SK-N-SH treated with all-trans-retinoic acid at 6 μM for 48 hours (cell line): ENCODE data around the gene BPIFB2.

Experiments
- ATAC-seq: fragments of 200-7000 bp; cut with Tn5 transposase; 3 replicates; pipeline ENCODE4 v1.9.1; 2020; ENCODE audit warnings: mild to moderate bottlenecking, moderate library complexity
- ARNTL ChIP-seq: fragments of 450-650 bp; formaldehyde crosslinking; IDR thresholded peaks from 2 replicates; pipeline ENCODE4 v1.5.0; 2020; ENCODE audit warnings: low read depth, mild to moderate bottlenecking, moderate library complexity, borderline replicate concordance
- BACH2 ChIP-seq: fragments of 250-450 bp; sonication (Bioruptor Pico); IDR thresholded peaks from 2 replicates; pipeline ENCODE4 v1.9.0; 2021; ENCODE audit warnings: mild to moderate bottlenecking, borderline replicate concordance
- CSDC2 ChIP-seq: fragments of 250-450 bp; sonication (Bioruptor Pico); IDR thresholded peaks from 2 replicates; pipeline ENCODE4 v1.5.0; 2020; ENCODE audit warnings: mild to moderate bottlenecking, moderate library complexity
- ESRRG ChIP-seq: fragments of 250-450 bp; sonication (Bioruptor Pico); IDR thresholded peaks from 2 replicates; pipeline ENCODE4 v1.6.1; 2021; ENCODE audit warnings: mild to moderate bottlenecking
- GLIS3 ChIP-seq: fragments of 250-450 bp; sonication (Bioruptor Pico); IDR thresholded peaks from 2 replicates; pipeline ENCODE4 v1.5.0; 2020; ENCODE audit warnings: mild to moderate bottlenecking, moderate library complexity
- ISL1 ChIP-seq: fragments of 250-450 bp; sonication (Bioruptor Pico); IDR thresholded peaks from 2 replicates; pipeline ENCODE4 v2.1.2; 2022; ENCODE audit warnings: mild to moderate bottlenecking, moderate library complexity
- OSR1 ChIP-seq: fragments of 250-450 bp; sonication (Bioruptor Pico); IDR thresholded peaks from 2 replicates; pipeline ENCODE4 v1.8.0; 2022; ENCODE audit warnings: moderate library complexity, mild to moderate bottlenecking, inconsistent platforms
- PPARA ChIP-seq: fragments of 250-450 bp; sonication (Bioruptor Pico); IDR thresholded peaks from 2 replicates; pipeline ENCODE4 v1.5.0; 2020; ENCODE audit warnings: mild to moderate bottlenecking, borderline replicate concordance
- RARB ChIP-seq: fragments of 250-450 bp; sonication (Bioruptor Pico); IDR thresholded peaks from 2 replicates; pipeline ENCODE4 v1.8.0; 2021; ENCODE audit warnings: mild to moderate bottlenecking, moderate library complexity
- SNAI2 ChIP-seq: fragments of 250-450 bp; sonication (Bioruptor Pico); IDR thresholded peaks from 2 replicates; pipeline ENCODE4 v1.5.0; 2020; ENCODE audit warnings: mild to moderate bottlenecking, moderate library complexity
- TCF4 ChIP-seq: fragments of 250-450 bp; sonication (Bioruptor Pico); IDR thresholded peaks from 2 replicates; pipeline ENCODE4 v1.8.0; 2021; ENCODE audit warnings: mild to moderate bottlenecking, moderate library complexity, borderline replicate concordance
- TOX ChIP-seq: fragments of 250-450 bp; sonication (Bioruptor Pico); IDR thresholded peaks from 2 replicates; pipeline ENCODE4 v1.8.0; 2021; ENCODE audit warnings: mild to moderate bottlenecking, moderate library complexity, borderline replicate concordance
- ZC3H10 ChIP-seq: fragments of 250-450 bp; sonication (Bioruptor Pico); IDR thresholded peaks from 2 replicates; pipeline ENCODE4 v1.5.1; 2021; ENCODE audit warnings: mild to moderate bottlenecking, moderate library complexity
- ZFP3 ChIP-seq: fragments of 250-450 bp; sonication (Bioruptor Pico); IDR thresholded peaks from 2 replicates; pipeline ENCODE4 v1.5.0; 2020; ENCODE audit warnings: mild to moderate bottlenecking, moderate library complexity
- ZFP30 ChIP-seq: fragments of 450-650 bp; formaldehyde crosslinking; IDR thresholded peaks from 2 replicates; pipeline ENCODE4 v1.5.0; 2022; ENCODE audit warnings: mild to moderate bottlenecking, moderate library complexity
- ZNF565 ChIP-seq: fragments of 450-650 bp; formaldehyde crosslinking; conservative IDR thresholded peaks from 2 replicates; pipeline ENCODE4 v1.5.0; 2020; ENCODE audit warnings: low read depth, mild to moderate bottlenecking, moderate library complexity
- ZNF70 ChIP-seq: fragments of 450-650 bp; formaldehyde crosslinking; IDR thresholded peaks from 2 replicates; pipeline ENCODE4 v1.5.0; 2020; ENCODE audit warnings: mild to moderate bottlenecking, moderate library complexity
- ZNF8 ChIP-seq: fragments of 450-650 bp; formaldehyde crosslinking; IDR thresholded peaks from 2 replicates; pipeline ENCODE4 v1.5.0; 2020; ENCODE audit warnings: mild to moderate bottlenecking, moderate library complexity
- TF ChIP-seq, protein P1 (sequence below): fragments of 250-450 bp; sonication (Bioruptor Pico); IDR thresholded peaks from 2 replicates; pipeline ENCODE4 v1.8.0; 2020; ENCODE audit warnings: mild to moderate bottlenecking, moderate library complexity, borderline replicate concordance
- TF ChIP-seq, protein P2 (sequence below): fragments of 250-450 bp; sonication (Bioruptor Pico); IDR thresholded peaks from 2 replicates; pipeline ENCODE4 v1.5.1; 2021; ENCODE audit warnings: mild to moderate bottlenecking, moderate library complexity
- TF ChIP-seq, protein P3 (sequence below): fragments of 250-450 bp; sonication (Bioruptor Pico); IDR thresholded peaks from 2 replicates; pipeline ENCODE4 v1.5.1; 2020; ENCODE audit warnings: low read depth, mild to moderate bottlenecking, moderate library complexity
- TF ChIP-seq, protein P4 (sequence below): fragments of 250-450 bp; sonication (Bioruptor Pico); IDR thresholded peaks from 2 replicates; pipeline ENCODE4 v1.5.0; 2020; ENCODE audit warnings: mild to moderate bottlenecking, moderate library complexity
- TF ChIP-seq, protein P5 (sequence below): fragments of 250-450 bp; sonication (Bioruptor Pico); IDR thresholded peaks from 2 replicates; pipeline ENCODE4 v1.8.0; 2021; ENCODE audit warnings: low read depth, mild to moderate bottlenecking, moderate library complexity, borderline replicate concordance

BPIFB2 gene

DNA sequence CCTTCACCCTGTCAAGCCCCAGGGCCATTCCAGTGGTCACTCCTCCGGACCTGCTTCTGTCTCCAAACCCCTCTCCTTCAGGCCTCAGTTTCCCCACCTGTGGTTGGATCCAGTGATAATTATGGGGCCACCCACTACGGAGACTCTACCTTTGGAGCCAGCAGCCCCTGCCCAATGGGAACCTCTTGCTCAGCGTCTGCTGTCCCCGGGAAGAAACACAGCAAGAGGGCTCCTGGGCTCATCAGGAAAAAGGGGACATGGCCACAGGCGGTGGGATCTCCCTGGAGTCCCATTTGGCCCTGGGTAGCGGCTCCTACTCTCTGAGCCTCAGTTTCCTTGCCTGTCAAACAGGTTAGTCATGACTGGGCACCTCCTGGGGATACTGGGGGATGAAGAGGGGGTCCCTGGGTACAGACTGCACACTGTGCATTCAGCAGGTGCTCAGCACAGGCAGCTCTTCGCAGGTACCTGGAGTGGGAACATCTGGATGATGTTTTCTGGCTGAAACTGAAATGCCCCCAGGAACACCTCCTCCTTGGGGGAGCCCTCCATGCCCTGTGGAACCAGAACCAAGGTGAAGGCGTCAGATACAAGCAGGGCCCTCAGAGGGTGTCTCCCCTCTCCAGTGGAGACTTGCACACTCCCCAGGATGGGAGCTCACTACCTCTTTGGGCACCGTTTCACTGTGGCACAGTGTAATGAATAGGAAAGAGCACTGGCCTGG, 22.7 kb upstream of the BPIFB2 start:
- no peak for ATAC-seq
- TF ChIP-seq ARNTL (CRISPR knock-in tag) (no peak), OSR1 (CRISPR knock-in tag) (no peak), ISL1 (no peak), GLIS3 (CRISPR knock-in tag) (no peak), ZNF70 (CRISPR knock-in tag) (no peak), ZNF8 (no peak), TOX (CRISPR knock-in tag) (no peak), SNAI2 (no peak), ZFP3 (CRISPR knock-in tag) (no peak), ZNF565 (CRISPR knock-in tag) (no peak), RARB (no peak)

DNA sequence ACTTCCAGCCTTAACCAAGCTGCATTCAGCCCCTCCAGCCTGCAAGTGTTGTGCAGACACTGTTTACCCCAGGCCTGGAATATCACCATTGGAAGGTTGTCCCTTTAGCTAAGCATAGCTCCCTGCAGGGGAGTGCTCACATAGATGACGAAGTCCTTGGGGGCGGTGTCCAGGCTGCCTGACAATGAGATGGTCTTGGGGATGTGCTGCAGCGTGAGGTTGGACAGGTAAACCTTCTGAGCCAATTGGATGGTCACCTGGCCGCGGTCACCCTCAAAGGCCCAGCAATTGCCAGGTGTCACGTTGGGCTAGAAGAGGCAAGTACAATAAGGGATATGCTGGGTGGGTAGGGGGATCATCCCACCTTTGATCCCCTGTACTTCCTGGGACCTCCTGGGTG, 21.9 kb upstream of the BPIFB2 start:
- TF ChIP-seq, protein P1, sequence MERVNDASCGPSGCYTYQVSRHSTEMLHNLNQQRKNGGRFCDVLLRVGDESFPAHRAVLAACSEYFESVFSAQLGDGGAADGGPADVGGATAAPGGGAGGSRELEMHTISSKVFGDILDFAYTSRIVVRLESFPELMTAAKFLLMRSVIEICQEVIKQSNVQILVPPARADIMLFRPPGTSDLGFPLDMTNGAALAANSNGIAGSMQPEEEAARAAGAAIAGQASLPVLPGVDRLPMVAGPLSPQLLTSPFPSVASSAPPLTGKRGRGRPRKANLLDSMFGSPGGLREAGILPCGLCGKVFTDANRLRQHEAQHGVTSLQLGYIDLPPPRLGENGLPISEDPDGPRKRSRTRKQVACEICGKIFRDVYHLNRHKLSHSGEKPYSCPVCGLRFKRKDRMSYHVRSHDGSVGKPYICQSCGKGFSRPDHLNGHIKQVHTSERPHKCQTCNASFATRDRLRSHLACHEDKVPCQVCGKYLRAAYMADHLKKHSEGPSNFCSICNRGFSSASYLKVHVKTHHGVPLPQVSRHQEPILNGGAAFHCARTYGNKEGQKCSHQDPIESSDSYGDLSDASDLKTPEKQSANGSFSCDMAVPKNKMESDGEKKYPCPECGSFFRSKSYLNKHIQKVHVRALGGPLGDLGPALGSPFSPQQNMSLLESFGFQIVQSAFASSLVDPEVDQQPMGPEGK (CRISPR knock-in tag) = no peak
- no peak for TF ChIP-seq ARNTL (CRISPR knock-in tag)
- no peak for TF ChIP-seq GLIS3 (CRISPR knock-in tag)
- no peak for TF ChIP-seq OSR1 (CRISPR knock-in tag)
- TF ChIP-seq, protein P2, sequence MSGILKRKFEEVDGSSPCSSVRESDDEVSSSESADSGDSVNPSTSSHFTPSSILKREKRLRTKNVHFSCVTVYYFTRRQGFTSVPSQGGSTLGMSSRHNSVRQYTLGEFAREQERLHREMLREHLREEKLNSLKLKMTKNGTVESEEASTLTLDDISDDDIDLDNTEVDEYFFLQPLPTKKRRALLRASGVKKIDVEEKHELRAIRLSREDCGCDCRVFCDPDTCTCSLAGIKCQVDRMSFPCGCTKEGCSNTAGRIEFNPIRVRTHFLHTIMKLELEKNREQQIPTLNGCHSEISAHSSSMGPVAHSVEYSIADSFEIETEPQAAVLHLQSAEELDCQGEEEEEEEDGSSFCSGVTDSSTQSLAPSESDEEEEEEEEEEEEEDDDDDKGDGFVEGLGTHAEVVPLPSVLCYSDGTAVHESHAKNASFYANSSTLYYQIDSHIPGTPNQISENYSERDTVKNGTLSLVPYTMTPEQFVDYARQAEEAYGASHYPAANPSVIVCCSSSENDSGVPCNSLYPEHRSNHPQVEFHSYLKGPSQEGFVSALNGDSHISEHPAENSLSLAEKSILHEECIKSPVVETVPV (CRISPR knock-in tag) = no peak
- no peak for TF ChIP-seq TOX (CRISPR knock-in tag)
- TF ChIP-seq SNAI2 = no peak
- no peak for TF ChIP-seq RARB
- TF ChIP-seq ZFP30 (CRISPR knock-in tag) = no peak
- no peak for TF ChIP-seq ZNF565 (CRISPR knock-in tag)
- TF ChIP-seq ZFP3 (CRISPR knock-in tag) = no peak
- TF ChIP-seq BACH2 (CRISPR knock-in tag) = no peak
- no peak for TF ChIP-seq PPARA (CRISPR knock-in tag)
- TF ChIP-seq, all 23 proteins: peak for 0
- ATAC-seq = no peak

DNA sequence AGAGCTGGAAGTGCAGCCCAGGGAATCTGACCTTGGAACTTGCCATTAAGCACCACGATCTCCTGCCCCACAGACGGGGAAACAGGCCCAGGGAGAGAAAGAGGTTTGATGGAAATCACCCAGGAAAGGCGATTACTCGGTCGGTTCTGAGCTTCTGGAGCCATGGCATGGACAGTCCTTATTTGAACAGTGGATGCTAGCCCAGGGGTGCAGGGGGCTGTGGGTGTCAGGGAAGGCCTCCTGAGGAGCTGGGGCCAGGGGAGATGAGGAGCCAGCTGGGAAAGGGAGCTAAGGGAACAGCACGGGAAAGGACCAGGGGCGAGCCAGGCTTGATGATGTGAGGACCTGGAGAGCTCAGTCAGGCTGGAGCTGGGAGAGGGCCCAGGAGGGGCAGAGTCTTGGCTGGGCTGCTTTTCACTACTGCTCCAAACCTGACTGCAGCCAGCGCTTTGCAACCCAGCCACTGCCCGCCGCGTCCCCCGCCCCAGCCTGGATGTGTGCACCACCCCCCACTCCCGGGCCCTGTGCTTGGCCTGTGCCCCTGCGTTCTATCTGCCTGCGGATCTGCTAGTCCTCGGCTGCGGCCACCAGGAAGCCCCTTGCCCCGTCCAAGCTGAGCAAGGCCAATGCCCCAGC, 21.1 kb upstream of the BPIFB2 start:
- no peak for ATAC-seq
- no peak for TF ChIP-seq ISL1
- TF ChIP-seq, protein P1 (CRISPR knock-in tag) = no peak
- TF ChIP-seq ZC3H10 (CRISPR knock-in tag) = no peak
- TF ChIP-seq ZNF565 (CRISPR knock-in tag) = no peak
- TF ChIP-seq, protein P3, sequence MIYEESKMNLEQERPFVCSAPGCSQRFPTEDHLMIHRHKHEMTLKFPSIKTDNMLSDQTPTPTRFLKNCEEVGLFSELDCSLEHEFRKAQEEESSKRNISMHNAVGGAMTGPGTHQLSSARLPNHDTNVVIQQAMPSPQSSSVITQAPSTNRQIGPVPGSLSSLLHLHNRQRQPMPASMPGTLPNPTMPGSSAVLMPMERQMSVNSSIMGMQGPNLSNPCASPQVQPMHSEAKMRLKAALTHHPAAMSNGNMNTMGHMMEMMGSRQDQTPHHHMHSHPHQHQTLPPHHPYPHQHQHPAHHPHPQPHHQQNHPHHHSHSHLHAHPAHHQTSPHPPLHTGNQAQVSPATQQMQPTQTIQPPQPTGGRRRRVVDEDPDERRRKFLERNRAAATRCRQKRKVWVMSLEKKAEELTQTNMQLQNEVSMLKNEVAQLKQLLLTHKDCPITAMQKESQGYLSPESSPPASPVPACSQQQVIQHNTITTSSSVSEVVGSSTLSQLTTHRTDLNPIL (CRISPR knock-in tag) = no peak
- no peak for TF ChIP-seq PPARA (CRISPR knock-in tag)
- TF ChIP-seq TCF4 (CRISPR knock-in tag) = no peak
- no peak for TF ChIP-seq CSDC2 (CRISPR knock-in tag)
- TF ChIP-seq, protein P4, sequence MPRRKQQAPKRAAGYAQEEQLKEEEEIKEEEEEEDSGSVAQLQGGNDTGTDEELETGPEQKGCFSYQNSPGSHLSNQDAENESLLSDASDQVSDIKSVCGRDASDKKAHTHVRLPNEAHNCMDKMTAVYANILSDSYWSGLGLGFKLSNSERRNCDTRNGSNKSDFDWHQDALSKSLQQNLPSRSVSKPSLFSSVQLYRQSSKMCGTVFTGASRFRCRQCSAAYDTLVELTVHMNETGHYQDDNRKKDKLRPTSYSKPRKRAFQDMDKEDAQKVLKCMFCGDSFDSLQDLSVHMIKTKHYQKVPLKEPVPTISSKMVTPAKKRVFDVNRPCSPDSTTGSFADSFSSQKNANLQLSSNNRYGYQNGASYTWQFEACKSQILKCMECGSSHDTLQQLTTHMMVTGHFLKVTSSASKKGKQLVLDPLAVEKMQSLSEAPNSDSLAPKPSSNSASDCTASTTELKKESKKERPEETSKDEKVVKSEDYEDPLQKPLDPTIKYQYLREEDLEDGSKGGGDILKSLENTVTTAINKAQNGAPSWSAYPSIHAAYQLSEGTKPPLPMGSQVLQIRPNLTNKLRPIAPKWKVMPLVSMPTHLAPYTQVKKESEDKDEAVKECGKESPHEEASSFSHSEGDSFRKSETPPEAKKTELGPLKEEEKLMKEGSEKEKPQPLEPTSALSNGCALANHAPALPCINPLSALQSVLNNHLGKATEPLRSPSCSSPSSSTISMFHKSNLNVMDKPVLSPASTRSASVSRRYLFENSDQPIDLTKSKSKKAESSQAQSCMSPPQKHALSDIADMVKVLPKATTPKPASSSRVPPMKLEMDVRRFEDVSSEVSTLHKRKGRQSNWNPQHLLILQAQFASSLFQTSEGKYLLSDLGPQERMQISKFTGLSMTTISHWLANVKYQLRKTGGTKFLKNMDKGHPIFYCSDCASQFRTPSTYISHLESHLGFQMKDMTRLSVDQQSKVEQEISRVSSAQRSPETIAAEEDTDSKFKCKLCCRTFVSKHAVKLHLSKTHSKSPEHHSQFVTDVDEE (CRISPR knock-in tag) = no peak
- no peak for TF ChIP-seq RARB
- TF ChIP-seq, protein P2 (CRISPR knock-in tag) = no peak
- no peak for TF ChIP-seq ESRRG (CRISPR knock-in tag)
- no peak for TF ChIP-seq ARNTL (CRISPR knock-in tag)
- TF ChIP-seq BACH2 (CRISPR knock-in tag) = no peak
- TF ChIP-seq, protein P5, sequence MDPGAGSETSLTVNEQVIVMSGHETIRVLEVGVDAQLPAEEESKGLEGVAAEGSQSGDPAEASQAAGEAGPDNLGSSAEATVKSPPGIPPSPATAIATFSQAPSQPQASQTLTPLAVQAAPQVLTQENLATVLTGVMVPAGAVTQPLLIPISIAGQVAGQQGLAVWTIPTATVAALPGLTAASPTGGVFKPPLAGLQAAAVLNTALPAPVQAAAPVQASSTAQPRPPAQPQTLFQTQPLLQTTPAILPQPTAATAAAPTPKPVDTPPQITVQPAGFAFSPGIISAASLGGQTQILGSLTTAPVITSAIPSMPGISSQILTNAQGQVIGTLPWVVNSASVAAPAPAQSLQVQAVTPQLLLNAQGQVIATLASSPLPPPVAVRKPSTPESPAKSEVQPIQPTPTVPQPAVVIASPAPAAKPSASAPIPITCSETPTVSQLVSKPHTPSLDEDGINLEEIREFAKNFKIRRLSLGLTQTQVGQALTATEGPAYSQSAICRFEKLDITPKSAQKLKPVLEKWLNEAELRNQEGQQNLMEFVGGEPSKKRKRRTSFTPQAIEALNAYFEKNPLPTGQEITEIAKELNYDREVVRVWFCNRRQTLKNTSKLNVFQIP (CRISPR knock-in tag) = no peak
- TF ChIP-seq SNAI2 = no peak
- no peak for TF ChIP-seq GLIS3 (CRISPR knock-in tag)
- TF ChIP-seq ZNF8 = no peak
